CD4-positive, CD25-positive, alpha-beta regulatory T cell (primary cell): Measurements from ENCODE around the gene FCGR3A. TPM values are rescaled to one million over a fixed set of nuclear protein-coding genes. Genes with fewer than 3 reads are reported as not detected.
"Not testable (repeated sequence)": the region's sequence is repeated elsewhere in the genome, so short reads cannot be mapped to it uniquely, and the experiment has no call there.

ENCODE experiments used
- ATAC-seq, 2 donors: fragments of 150-1000 bp; cut with Tn5 transposase; one replicate each; pipeline ENCODE4 v1.10.0; 2021; ENCODE audit warnings: low read depth in 2 of 2, moderate number of reproducible peaks in 2 of 2, moderate library complexity in 1 of 2
- DNase-seq, 3 donors: peaks; one replicate each; pipeline versions ENCODE4 v3.0.0 to v3.0.0-alpha.2; 2012 to 2022; ENCODE audit warnings: mixed read lengths in 1 of 3
- H3K27ac ChIP-seq: one replicate; pipeline ENCODE4 v1.7.0; 2013; ENCODE audit warnings: mild to moderate bottlenecking, low read length; ENCODE audit not compliant: insufficient read depth, poor library complexity, severe bottlenecking
- H3K27me3 ChIP-seq: one replicate; pipeline ENCODE4 v1.7.0; 2013; ENCODE audit warnings: low read length; ENCODE audit not compliant: control insufficient read depth, insufficient read depth
- H3K36me3 ChIP-seq: one replicate; pipeline ENCODE4 v1.7.0; 2013; ENCODE audit warnings: mild to moderate bottlenecking, low read length, moderate library complexity; ENCODE audit not compliant: control insufficient read depth, insufficient read depth
- H3K4me1 ChIP-seq: 2 replicates; pipeline ENCODE4 v1.7.0; 2013; ENCODE audit warnings: mild to moderate bottlenecking, low read length; ENCODE audit not compliant: insufficient read depth, control insufficient read depth, poor library complexity, severe bottlenecking
- H3K4me3 ChIP-seq: one replicate; pipeline ENCODE4 v1.7.0; 2013; ENCODE audit warnings: low read depth, mild to moderate bottlenecking, low read length, moderate library complexity
- H3K9me3 ChIP-seq, 2 experiments: 1 replicate in 1 of 2; 2 replicates in 1 of 2; pipeline ENCODE4 v1.7.0; 2013; ENCODE audit warnings: low read length in 2 of 2, mild to moderate bottlenecking in 1 of 2, moderate library complexity in 1 of 2; ENCODE audit not compliant: control insufficient read depth in 2 of 2
- H3K27ac Mint-ChIP-seq, 3 donors: one replicate each; pipeline ENCODE4 v1.8.0; 2020 to 2022; ENCODE audit warnings: mild to moderate bottlenecking in 3 of 3, mixed read lengths in 3 of 3, moderate library complexity in 2 of 3
- H3K27me3 Mint-ChIP-seq: one replicate; pipeline ENCODE4 v1.8.0; 2022; ENCODE audit warnings: mild to moderate bottlenecking, mixed read lengths
- H3K36me3 Mint-ChIP-seq: one replicate; pipeline ENCODE4 v1.8.0; 2020; ENCODE audit warnings: mixed read lengths
- H3K4me1 Mint-ChIP-seq, 4 donors: one replicate each; pipeline ENCODE4 v1.8.0; 2020 to 2022; ENCODE audit warnings: mixed read lengths in 4 of 4, mild to moderate bottlenecking in 1 of 4
- H3K4me3 Mint-ChIP-seq, 4 donors: one replicate each; pipeline ENCODE4 v1.8.0; 2020 to 2022; ENCODE audit warnings: mild to moderate bottlenecking in 4 of 4, mixed read lengths in 4 of 4, moderate library complexity in 3 of 4
- H3K9me3 Mint-ChIP-seq, 7 donors: one replicate each; pipeline ENCODE4 v1.8.0; 2020 to 2022; ENCODE audit warnings: mixed read lengths in 7 of 7, mild to moderate bottlenecking in 3 of 7, moderate library complexity in 2 of 7
- polyA plus RNA-seq, 4 donors: library from polyadenylated mRNA; unstranded; fragments of 300-500 nt; fragmentation: Illumina TruSeq; gene quantifications; one replicate each; pipeline ENCODE4 v1.2.3, GENCODE V29; 2021
- total RNA-seq: library from RNA; stranded (reverse); gene quantifications from one replicate; pipeline ENCODE4 v1.2.3, GENCODE V29; 2022

FCGR3A gene
- total and polyA plus RNA-seq, 5 donors from 2014 or later, result 0.52 to 0.83 (median 0.79) TPM; not detected in 2

GRCh38 chr1:161530671-161531641 is 18.7 kb downstream of the FCGR3A start:
- H3K36me3 Mint-ChIP-seq, H3K36me3 ChIP-seq, H3K9me3 Mint-ChIP-seq, H3K27me3 ChIP-seq, H3K4me1 ChIP-seq, H3K9me3 ChIP-seq: not testable (repeated sequence)
- Mint-ChIP-seq H3K27me3 (peaks cover 52% of the 10 kb centered on the region), H3K4me1 (peaks cover 6 to 20% (median 13%) of the 10 kb centered on the region in 4 donors), H3K4me3 (peak overlapping the region; percentile 96 to 98 (median 98)), H3K27ac (peak overlapping the region; percentile 91 to 97 (median 97))
- ATAC-seq (peak; percentile 75 to 83), DNase-seq (peak; percentile 74 to 92 (median 89))
- Histone ChIP-seq H3K4me3 (peak overlapping the region; percentile 83), H3K27ac (peak overlapping the region; percentile 60)

DNA sequence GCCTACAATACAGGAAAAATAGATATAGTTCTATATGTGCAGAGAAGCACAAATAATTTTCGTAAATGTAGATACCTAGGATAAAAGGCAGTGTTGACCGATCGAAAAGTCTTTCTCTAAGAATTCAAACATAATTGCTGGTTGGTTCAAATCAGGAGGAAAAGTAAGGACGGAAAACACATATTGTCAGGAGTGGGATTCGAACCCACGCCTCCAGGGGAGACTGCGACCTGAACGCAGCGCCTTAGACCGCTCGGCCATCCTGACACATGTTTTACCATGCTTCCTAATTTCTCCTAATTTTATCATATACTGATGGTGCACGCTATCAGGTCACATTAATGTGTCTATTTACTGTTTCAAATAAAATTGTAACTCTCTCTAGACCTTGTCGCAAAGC is 19.5 kb downstream of the FCGR3A start:
- not testable (repeated sequence) for H3K27me3 ChIP-seq, H3K4me1 ChIP-seq, H3K9me3 ChIP-seq, H3K36me3 ChIP-seq, H3K9me3 Mint-ChIP-seq, H3K36me3 Mint-ChIP-seq
- peak overlapping the region; percentile 60 for H3K27ac ChIP-seq
- H3K4me3 ChIP-seq, result peak overlapping the region; percentile 83
- ATAC-seq (peak; percentile 27 to 34), DNase-seq (peak; percentile 43 to 71 (median 59))
- Mint-ChIP-seq H3K4me3 (peak overlapping the region; percentile 96 to 98 (median 98)), H3K4me1 (peaks cover 6 to 23% (median 13%) of the 10 kb centered on the region in 4 donors), H3K27ac (peak overlapping the region; percentile 91 to 97 (median 97)), H3K27me3 (peaks cover 52% of the 10 kb centered on the region)

GRCh38 chr1:161529463-161530104 is 20.0 kb downstream of the FCGR3A start:
- H3K36me3 Mint-ChIP-seq, H3K36me3 ChIP-seq, DNase-seq, H3K9me3 ChIP-seq, H3K27me3 ChIP-seq, H3K27ac ChIP-seq, H3K4me1 ChIP-seq, H3K9me3 Mint-ChIP-seq, ATAC-seq: not testable (repeated sequence)
- Mint-ChIP-seq H3K27ac (peak overlapping the region in 2 of 3 donors; percentile 91 to 97), H3K4me3 (peak overlapping the region; percentile 96 to 98 (median 98)), H3K4me1 (peaks cover 6 to 26% (median 13%) of the 10 kb centered on the region in 4 donors), H3K27me3 (peaks cover 56% of the 10 kb centered on the region)
- H3K4me3 ChIP-seq, result peak overlapping the region; percentile 83

- Mint-ChIP-seq H3K27me3 (peaks cover 64% of the 10 kb centered on the region), H3K4me3 (peak overlapping the region in 1 of 4 donors; percentile 98), H3K4me1 (peaks cover 10 to 29% (median 19%) of the 10 kb centered on the region in 4 donors)
- H3K27me3 ChIP-seq, DNase-seq, H3K4me3 ChIP-seq, H3K36me3 Mint-ChIP-seq, H3K9me3 ChIP-seq, H3K27ac ChIP-seq, H3K36me3 ChIP-seq, H3K27ac Mint-ChIP-seq, ATAC-seq, H3K9me3 Mint-ChIP-seq: not testable (repeated sequence)
- peaks cover 14% of the 10 kb centered on the region for H3K4me1 ChIP-seq
Observed at GRCh38 chr1:161528550-161528949, 21.1 kb downstream of the FCGR3A start.

DNA sequence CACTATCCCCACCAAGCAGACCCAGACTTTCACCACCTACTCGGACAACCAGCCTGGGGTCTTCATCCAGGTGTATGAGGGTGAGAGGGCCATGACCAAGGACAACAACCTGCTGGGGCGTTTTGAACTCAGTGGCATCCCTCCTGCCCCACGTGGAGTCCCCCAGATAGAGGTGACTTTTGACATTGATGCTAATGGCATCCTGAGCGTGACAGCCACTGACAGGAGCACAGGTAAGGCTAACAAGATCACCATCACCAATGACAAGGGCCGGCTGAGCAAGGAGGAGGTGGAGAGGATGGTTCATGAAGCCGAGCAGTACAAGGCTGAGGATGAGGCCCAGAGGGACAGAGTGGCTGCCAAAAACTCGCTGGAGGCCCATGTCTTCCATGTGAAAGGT is 23.7 kb downstream of the FCGR3A start:
- peaks cover 10 to 25% (median 16%) of the 10 kb centered on the region in 4 donors for H3K4me1 Mint-ChIP-seq
- H3K9me3 ChIP-seq, H3K27me3 ChIP-seq, H3K9me3 Mint-ChIP-seq, ATAC-seq, H3K36me3 Mint-ChIP-seq, H3K4me3 ChIP-seq, H3K36me3 ChIP-seq, DNase-seq, H3K27ac ChIP-seq, H3K4me1 ChIP-seq, H3K27ac Mint-ChIP-seq: not testable (repeated sequence)
- peak overlapping the region in 2 of 4 donors; percentile 16 to 41 for H3K4me3 Mint-ChIP-seq
- peaks cover 68% of the 10 kb centered on the region for H3K27me3 Mint-ChIP-seq

GRCh38 chr1:161525321-161525720 is 24.3 kb downstream of the FCGR3A start:
- H3K27me3 Mint-ChIP-seq, result peaks cover 66% of the 10 kb centered on the region

DNA sequence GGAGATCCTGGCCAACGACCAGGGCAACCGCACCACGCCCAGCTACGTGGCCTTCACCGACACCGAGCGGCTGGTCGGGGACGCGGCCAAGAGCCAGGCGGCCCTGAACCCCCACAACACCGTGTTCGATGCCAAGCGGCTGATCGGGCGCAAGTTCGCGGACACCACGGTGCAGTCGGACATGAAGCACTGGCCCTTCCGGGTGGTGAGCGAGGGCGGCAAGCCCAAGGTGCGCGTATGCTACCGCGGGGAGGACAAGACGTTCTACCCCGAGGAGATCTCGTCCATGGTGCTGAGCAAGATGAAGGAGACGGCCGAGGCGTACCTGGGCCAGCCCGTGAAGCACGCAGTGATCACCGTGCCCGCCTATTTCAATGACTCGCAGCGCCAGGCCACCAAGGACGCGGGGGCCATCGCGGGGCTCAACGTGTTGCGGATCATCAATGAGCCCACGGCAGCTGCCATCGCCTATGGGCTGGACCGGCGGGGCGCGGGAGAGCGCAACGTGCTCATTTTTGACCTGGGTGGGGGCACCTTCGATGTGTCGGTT is 24.8 kb downstream of the FCGR3A start:
- H3K27ac Mint-ChIP-seq, H3K9me3 Mint-ChIP-seq, H3K36me3 ChIP-seq, H3K4me1 ChIP-seq, H3K27me3 ChIP-seq, H3K4me3 ChIP-seq, H3K27ac ChIP-seq, H3K36me3 Mint-ChIP-seq, H3K9me3 ChIP-seq: not testable (repeated sequence)
- H3K27me3 Mint-ChIP-seq, result peaks cover 61% of the 10 kb centered on the region
- DNase-seq, result peak in 1 of 3 donors; percentile 19
- peak; percentile 7 to 14 for ATAC-seq
- peaks cover 5 to 19% (median 8%) of the 10 kb centered on the region in 4 donors for H3K4me1 Mint-ChIP-seq
- peak overlapping the region; percentile 75 to 92 (median 86) for H3K4me3 Mint-ChIP-seq

More at GRCh38 chr1:161525321-161525720, 24.3 kb downstream of the FCGR3A start:
- H3K27ac ChIP-seq, H3K9me3 Mint-ChIP-seq, DNase-seq, H3K4me3 ChIP-seq, H3K27me3 ChIP-seq, H3K36me3 ChIP-seq, H3K27ac Mint-ChIP-seq, H3K36me3 Mint-ChIP-seq, H3K4me1 ChIP-seq, H3K9me3 ChIP-seq, ATAC-seq: not testable (repeated sequence)
- Mint-ChIP-seq H3K4me3 (peak overlapping the region in 3 of 4 donors; percentile 75 to 92 (median 89)), H3K4me1 (peaks cover 5 to 24% (median 13%) of the 10 kb centered on the region in 4 donors)
